KBM-7 (cell line): ENCODE results near the gene C5orf15.

ENCODE experiments used
- DNase-seq: peaks from one replicate; pipeline ENCODE4 v3.0.0-alpha.2; 2015
- in situ Hi-C: fragments of 300-500 bp; cut with MboI; formaldehyde crosslinking; loops from 2 replicates; pipeline ENCODE4 v1.14.3; 2020; ENCODE audit warnings: low sequenced_read_pairs, low pct_unique_long_range_greater_than_20kb, mixed read lengths

Gene C5orf15

GRCh38 chr5:133910571-133910970, 57.9 kb downstream of the C5orf15 start:
- DNase-seq = no peak
- in situ Hi-C loops = no loop called here

GRCh38 chr5:133909603-133910002, 58.8 kb downstream of the C5orf15 start:
- in situ Hi-C loops = no loop called here
- DNase-seq = no peak

GRCh38 chr5:133907075-133907474, 61.4 kb downstream of the C5orf15 start:
- in situ Hi-C loops = no loop called here

GRCh38 chr5:133906303-133906702, 62.1 kb downstream of the C5orf15 start:
- DNase-seq = no peak
- in situ Hi-C loops = no loop called here

More at GRCh38 chr5:133907075-133907474, 61.4 kb downstream of the C5orf15 start:
- no peak for DNase-seq
